Osteocyte (in vitro differentiated cells): Measurements from ENCODE around the gene PDZRN3. TPM values are rescaled to one million over a fixed set of nuclear protein-coding genes. Genes with fewer than 3 reads are reported as not detected.

ENCODE experiments used
- DNase-seq: peaks from one replicate; pipeline ENCODE4 v3.0.0; 2021; ENCODE audit warnings: mixed read lengths; ENCODE audit not compliant: unreplicated experiment; ENCODE audit errors: extremely low spot score
- H3K27ac Mint-ChIP-seq: one replicate; pipeline ENCODE4 v1.8.0; 2021; ENCODE audit warnings: mild to moderate bottlenecking, mixed read lengths; ENCODE audit not compliant: unreplicated experiment
- H3K27me3 Mint-ChIP-seq: one replicate; pipeline ENCODE4 v1.8.0; 2021; ENCODE audit warnings: mixed read lengths; ENCODE audit not compliant: unreplicated experiment
- H3K36me3 Mint-ChIP-seq: one replicate; pipeline ENCODE4 v1.8.0; 2021; ENCODE audit warnings: mixed read lengths; ENCODE audit not compliant: unreplicated experiment
- H3K4me1 Mint-ChIP-seq: one replicate; pipeline ENCODE4 v1.8.0; 2021; ENCODE audit warnings: mixed read lengths; ENCODE audit not compliant: unreplicated experiment
- H3K4me3 Mint-ChIP-seq: one replicate; pipeline ENCODE4 v1.8.0; 2021; ENCODE audit warnings: mild to moderate bottlenecking, moderate library complexity, mixed read lengths; ENCODE audit not compliant: unreplicated experiment
- H3K9me3 Mint-ChIP-seq: one replicate; pipeline ENCODE4 v1.8.0; 2021; ENCODE audit warnings: mixed read lengths; ENCODE audit not compliant: unreplicated experiment
- total RNA-seq: library from RNA; stranded (reverse); gene quantifications from 2 replicates; pipeline ENCODE4 v1.2.1, GENCODE V29; 2021
- TF ChIP-seq, protein P1 (sequence below): fragments of 200-600 bp; sonication (generic); IDR thresholded peaks from 2 replicates; pipeline ENCODE4 v1.5.0; 2021; ENCODE audit warnings: antibody characterized with exemption, mild to moderate bottlenecking, moderate library complexity

PDZRN3 gene
- total RNA-seq, 1 donor from 2014 or later = 34.1 TPM

GRCh38 chr3:73550032-73550431 lies 74.7 kb downstream of the PDZRN3 start:
- no peak overlapping the region for H3K27ac Mint-ChIP-seq
- DNase-seq = no peak
- H3K9me3 Mint-ChIP-seq = peaks cover 4% of the 10 kb centered on the region
- H3K4me3 Mint-ChIP-seq = no peak overlapping the region
- H3K27me3 Mint-ChIP-seq = no peaks in the 10 kb centered on the region
- TF ChIP-seq, protein P1, sequence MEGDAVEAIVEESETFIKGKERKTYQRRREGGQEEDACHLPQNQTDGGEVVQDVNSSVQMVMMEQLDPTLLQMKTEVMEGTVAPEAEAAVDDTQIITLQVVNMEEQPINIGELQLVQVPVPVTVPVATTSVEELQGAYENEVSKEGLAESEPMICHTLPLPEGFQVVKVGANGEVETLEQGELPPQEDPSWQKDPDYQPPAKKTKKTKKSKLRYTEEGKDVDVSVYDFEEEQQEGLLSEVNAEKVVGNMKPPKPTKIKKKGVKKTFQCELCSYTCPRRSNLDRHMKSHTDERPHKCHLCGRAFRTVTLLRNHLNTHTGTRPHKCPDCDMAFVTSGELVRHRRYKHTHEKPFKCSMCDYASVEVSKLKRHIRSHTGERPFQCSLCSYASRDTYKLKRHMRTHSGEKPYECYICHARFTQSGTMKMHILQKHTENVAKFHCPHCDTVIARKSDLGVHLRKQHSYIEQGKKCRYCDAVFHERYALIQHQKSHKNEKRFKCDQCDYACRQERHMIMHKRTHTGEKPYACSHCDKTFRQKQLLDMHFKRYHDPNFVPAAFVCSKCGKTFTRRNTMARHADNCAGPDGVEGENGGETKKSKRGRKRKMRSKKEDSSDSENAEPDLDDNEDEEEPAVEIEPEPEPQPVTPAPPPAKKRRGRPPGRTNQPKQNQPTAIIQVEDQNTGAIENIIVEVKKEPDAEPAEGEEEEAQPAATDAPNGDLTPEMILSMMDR = no peak
- peaks cover 7% of the 10 kb centered on the region for H3K36me3 Mint-ChIP-seq
- H3K4me1 Mint-ChIP-seq = peaks cover 34% of the 10 kb centered on the region

DNA sequence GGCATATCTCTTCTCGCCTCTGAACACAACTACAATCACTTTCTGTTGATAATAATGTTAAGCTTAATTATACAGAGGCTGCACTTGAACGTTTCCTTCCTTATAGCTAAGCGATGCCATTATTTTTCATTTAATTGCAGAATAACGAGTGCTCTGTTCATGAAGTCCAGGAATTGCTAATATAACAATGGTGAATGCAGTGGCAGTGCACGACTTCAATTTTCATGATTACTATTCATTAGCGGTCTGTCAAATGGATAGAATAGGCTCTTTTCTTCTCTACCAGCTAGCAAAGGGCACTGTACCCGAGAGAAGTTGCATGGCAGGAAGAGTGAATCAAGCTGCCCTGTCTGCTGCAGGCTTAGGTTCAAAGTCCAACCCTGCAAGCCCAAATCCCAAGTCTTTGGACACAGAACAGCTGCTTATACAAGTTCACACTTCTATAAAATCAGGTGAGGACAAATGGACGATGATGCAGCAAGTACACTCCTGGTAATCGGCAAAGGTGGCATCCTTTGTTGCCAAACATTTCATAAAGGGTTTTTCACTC lies 75.6 kb downstream of the PDZRN3 start:
- peaks cover 7% of the 10 kb centered on the region for H3K36me3 Mint-ChIP-seq
- DNase-seq = no peak
- H3K4me3 Mint-ChIP-seq = no peak overlapping the region
- no peak overlapping the region for H3K27ac Mint-ChIP-seq
- H3K4me1 Mint-ChIP-seq = peaks cover 38% of the 10 kb centered on the region
- TF ChIP-seq, protein P1 = no peak
- H3K9me3 Mint-ChIP-seq = peaks cover 4% of the 10 kb centered on the region
- no peaks in the 10 kb centered on the region for H3K27me3 Mint-ChIP-seq

GRCh38 chr3:73548436-73548835 lies 76.3 kb downstream of the PDZRN3 start:
- Mint-ChIP-seq H3K4me1 (peaks cover 44% of the 10 kb centered on the region), H3K36me3 (peaks cover 7% of the 10 kb centered on the region), H3K4me3 (no peak overlapping the region), H3K27me3 (no peaks in the 10 kb centered on the region), H3K27ac (no peak overlapping the region), H3K9me3 (peaks cover 4% of the 10 kb centered on the region)
- no peak for DNase-seq
- TF ChIP-seq, protein P1 = no peak

- H3K4me3 Mint-ChIP-seq = no peak overlapping the region
- peaks cover 4% of the 10 kb centered on the region for H3K9me3 Mint-ChIP-seq
- peaks cover 47% of the 10 kb centered on the region for H3K4me1 Mint-ChIP-seq
- TF ChIP-seq, protein P1 = no peak
- no peaks in the 10 kb centered on the region for H3K27me3 Mint-ChIP-seq
- peaks cover 8% of the 10 kb centered on the region for H3K36me3 Mint-ChIP-seq
- DNase-seq = no peak
- H3K27ac Mint-ChIP-seq = peak overlapping the region; percentile 71
Measured at GRCh38 chr3:73547427-73548248, 77.1 kb downstream of the PDZRN3 start.

DNA sequence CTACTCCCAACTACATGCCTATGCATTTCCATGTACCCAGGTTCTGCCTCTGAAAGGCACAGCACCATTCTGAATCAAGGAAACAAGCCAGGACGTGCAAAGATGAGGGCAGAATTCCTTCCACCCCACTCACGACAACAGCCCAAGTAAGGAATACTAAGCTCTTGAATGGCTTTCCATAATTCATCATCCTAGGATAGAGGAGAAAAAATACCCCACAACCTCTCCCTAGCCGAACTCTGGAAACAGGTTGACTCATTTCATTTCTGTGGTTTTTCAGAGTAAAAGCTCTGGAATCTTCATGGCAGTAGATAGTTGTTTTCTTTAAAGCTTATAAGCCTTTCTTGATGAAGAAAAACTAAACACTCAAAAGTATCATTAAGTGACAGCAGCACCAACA lies 77.8 kb downstream of the PDZRN3 start:
- Mint-ChIP-seq H3K27ac (peak overlapping the region; percentile 71), H3K36me3 (peaks cover 8% of the 10 kb centered on the region), H3K9me3 (peaks cover 4% of the 10 kb centered on the region), H3K4me3 (no peak overlapping the region), H3K4me1 (peaks cover 47% of the 10 kb centered on the region), H3K27me3 (no peaks in the 10 kb centered on the region)
- no peak for DNase-seq
- TF ChIP-seq, protein P1 = no peak
